Measurements from ENCODE around the gene NEK4.
"Not testable (repeated sequence)": the region's sequence is repeated elsewhere in the genome, so short reads cannot be mapped to it uniquely, and the experiment has no call there.

The NEK4 gene

DNA sequence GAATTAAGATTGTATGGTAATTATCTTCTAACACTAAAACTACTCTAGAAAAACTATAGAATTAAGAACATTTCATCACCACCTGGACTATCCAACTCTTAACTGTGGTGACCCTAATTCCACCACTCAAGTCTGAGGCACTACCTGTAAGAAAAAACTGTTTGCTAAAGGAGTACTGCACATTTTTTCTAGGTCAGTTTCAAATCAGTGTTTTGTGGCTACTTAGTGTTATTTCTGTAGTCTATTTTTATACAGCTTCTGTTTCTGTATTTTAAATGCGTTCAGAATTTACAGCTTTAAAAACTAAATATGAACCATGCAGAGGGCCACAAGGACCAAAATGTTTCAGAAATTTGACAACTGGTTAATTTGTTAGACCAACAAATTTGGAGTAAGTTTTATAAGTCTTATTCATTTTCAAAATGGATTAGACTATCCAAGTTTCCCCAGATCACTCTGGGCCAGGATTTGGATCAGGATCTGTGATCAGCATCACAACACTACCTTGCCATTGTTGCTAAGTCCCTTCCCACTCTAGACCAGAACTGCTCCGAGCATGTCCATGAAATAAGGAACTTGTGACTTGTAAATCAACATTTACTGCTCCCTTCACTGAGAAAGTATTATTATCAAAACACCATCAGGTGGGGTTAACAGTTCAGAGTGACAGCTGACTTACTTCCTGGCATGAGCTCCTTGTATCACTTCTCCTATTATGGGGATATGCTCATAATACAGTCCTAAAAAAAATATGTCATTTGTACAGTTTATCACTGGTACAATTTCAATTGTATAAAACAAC is 73.7 kb downstream of the NEK4 start:
- DNase-seq (ENCODE audit: low spot score), result no peak

DNA sequence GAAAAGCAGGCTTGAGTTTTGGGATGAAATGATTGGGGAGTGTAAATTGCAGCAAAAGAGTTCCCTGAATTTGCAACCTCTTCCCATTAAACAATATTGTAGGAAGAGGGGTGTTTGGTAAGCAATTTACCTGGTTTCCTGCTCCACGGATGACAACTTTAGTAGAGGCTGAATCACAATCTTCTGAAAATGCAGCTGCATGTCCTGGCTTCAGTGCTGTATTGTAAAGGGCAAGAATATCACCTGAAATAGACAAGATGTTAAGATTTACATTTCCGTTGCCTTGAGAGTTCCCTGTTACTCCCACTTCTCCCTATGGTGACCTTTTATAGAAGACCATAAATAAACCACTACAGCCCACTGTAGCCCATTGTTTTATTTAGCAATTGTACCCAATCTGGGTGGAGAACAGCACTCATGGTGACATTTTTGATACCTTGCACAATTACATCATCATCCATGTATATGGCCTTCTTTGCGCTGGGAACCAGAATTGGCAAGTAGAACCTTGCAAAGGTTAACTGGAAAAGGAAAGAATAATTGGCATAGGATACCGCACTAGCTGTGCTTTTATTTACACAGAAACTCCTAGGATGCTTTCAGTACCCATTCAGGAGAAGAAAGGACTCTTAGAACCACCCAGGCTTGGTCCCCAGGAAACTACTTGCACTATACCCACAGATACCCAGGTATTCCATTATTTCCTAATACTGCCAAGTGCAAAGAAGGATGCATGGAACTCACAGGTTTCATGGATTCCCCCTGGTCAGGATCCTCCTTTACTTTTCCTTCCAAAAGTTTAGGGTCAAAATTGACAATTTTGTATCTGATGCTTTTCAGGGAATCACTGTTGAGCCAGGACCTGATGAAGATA is 74.7 kb downstream of the NEK4 start:
- no peak for DNase-seq (ENCODE audit: low spot score)

DNA sequence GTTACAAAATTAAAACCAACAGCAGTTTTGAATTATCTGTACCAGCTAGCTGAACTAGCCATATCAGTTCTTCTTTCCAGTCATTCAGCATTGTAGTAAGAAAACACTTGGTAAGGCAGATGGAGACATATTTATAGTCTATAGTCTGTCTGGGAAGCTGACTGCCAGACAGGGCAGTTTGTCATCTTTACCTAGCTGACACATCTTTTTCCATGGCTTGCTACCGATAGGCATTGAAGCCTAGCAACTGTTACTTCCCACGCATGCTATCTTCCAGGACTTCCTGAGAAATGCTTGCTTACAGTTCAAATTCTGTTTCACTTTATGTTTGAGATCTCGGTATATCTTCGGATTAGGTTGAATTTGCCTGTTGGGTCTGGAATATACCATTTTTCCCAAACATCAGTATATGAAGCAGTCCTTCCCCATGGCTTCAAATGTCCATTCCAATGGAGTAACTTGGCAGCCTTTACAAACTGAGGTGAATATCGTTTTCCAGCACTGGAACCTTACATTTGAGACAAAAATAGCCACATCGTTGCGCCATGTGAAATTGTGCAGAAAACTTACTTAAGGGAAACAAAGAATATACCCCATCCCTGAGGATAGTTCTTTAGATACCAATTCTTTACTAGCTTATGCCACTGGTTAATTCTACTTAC is 76.1 kb downstream of the NEK4 start:
- no peak for DNase-seq (ENCODE audit: low spot score)

DNA sequence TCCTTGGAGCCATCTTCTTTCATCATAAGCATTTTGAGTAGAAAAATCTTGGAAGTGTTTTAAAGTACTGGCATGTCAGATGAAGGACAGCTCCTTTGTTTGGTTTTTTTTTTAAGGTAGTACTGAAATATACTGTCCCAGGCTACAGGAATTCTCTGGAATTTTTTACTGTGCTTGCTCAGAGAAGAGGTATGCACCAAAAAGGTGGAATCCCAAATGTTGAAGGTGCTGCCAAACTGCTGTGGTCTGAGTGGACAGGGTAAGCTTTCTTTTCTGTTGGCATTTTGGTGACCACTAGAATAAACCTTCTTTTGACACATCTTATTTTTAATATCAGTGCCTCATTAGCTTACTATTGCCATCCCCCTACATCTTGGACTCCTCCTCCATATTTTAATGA is 77.7 kb downstream of the NEK4 start:
- DNase-seq (ENCODE audit: low spot score), result no peak

DNA sequence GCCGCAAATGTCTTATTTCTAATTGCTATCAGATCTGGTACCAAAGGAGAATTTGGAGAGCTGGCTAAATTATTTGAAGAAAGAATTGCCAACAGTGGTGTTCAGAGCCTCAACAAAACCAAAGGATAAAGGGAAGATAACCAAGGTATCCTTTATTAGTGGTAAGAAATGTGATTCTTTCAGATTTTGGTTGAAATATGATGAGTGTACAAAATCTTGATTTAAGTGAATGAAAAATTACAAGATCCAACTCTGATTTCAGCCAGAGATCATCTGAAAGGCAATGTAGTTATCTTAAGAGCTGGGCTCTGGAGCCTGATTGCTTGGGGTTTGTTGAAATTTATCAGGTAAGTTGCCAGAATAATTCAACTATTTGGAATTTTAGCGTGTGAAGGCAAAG is 80.2 kb downstream of the NEK4 start:
- no peak for DNase-seq (ENCODE audit: low spot score)

DNA sequence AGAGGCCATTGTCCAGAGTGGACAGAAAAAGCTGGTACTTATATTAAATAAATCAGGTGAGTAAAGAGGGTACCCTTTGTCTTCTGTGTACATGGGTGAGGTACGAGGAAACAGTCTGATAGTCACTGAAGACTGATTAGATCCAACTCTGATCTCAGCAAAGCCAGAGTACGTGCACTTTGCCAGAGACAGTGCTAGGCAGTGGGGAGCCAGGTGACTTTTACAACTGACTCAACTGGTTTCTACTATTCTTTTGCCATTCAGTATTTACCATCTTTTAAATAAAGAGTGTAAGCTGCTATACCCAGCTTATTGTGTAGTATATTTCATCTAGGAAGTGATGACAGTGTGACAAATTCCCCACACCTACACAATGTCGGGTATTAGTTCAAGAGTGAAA is 81.6 kb downstream of the NEK4 start:
- no peak for DNase-seq (ENCODE audit: low spot score)

DNA sequence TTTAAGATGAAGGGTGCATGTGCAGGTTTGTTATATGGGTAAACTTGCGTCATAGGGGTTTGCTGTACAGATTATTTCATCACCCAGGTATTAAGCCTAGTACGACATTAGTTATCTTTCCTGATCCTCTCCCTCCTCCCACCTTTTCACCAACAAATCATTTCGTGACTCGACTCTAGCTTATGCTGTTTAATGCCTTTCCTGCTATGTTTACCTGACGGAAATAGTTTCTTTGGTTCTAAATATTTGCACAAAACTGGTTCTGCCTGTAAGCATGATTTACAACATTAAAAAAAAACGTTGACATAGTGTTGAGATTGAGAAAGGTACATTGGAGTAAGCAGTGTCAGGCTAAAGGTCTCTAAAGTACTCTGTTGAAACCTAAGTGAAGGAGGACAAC is 82.5 kb downstream of the NEK4 start:
- DNase-seq (ENCODE audit: low spot score), result no peak

DNA sequence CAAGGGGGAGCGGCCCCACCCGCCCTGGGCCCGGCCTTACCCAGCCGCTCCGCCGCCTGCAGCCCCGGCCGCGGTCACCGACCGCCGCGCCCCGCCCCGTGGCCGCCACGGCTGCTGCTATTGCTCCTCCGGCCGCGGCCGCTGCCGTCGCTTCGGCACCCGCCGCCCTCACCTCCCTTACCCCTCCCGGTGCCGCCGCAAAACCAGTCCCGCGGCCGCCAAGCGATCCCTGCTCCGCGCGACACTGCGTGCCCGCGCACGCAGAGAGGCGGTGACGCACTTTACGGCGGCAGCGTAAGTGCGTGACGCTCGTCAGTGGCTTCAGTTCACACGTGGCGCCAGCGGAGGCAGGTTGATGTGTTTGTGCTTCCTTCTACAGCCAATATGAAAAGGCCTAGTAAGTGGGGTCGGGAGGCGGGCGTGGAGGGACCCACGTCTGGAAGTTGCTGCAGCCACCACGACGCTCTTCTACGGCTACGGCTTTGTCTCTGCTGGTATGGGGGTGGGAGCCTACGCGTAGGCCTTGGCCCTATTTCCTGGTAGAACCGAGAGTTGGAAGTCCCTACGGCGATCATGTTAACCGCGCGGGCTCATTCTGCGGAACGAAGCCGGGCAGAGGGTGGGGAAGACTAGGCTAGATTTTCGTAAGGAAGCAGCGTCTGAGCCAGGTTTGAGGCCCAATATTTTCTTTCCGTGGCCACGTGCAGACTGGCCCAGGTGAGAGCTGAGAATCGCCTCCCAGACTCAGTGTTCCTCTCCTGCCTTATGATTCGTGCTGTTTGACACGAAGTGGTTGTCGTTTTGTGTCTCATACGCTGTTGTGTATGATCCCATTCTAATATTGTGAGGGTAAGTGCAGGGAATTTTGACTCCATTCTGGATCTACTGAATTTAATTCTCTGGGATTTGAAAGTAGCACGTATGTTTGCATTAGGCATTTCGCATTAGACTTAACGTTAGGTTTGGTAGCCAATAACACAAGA is 84.7 kb downstream of the NEK4 start, which contains the start of the genes GNL3 and PBRM1:
GNL3 (plus strand) TSS at position 324 of the 983 bp plus-strand sequence; CDS start at position 385, 61 bp downstream.
PBRM1 (minus strand) TSS at position 205 of the 983 bp plus-strand sequence.
- peak; percentile 95 for DNase-seq (ENCODE audit: low spot score)

DNA sequence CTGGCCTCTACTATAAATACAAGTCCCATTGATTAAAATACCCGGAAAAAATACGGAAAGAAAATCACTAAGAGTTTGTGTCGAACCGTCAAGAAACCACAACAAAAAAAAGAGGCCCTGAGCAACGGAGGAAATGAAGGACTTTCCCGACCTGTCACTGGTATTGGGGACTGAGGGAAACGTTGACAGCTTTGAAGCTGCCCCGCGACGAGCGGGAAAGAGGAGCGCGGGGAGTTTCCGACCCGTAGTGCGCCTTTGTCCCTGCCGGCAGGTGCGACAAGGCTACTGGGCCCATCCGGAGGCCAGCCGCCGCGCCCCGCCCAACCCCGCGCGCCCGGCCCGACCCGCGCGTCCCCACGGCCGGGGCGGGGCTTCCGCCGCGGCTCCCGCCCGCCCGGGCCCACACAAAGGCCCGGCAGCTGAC is 85.4 kb downstream of the NEK4 start:
- peak; percentile 84 for DNase-seq (ENCODE audit: low spot score)

DNA sequence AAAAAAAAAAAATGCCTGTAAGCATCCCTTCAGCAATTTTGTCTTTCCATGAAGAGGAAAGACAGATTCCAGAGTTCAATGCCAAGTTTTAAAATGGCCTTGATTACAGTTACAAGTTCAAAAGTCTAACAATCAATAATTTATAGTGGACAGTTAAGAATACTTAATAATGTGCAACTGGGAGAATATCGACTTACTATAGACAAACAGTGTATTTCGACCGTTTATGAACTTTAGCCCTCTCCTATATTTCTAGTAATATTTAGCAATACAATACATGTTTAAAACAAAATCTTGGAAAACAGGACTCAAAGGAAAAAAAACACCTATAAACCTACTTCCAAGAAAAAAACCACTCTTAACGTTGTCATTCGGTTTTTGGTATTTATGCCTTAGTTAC is 86.6 kb downstream of the NEK4 start:
- no peak for DNase-seq (ENCODE audit: low spot score)

DNA sequence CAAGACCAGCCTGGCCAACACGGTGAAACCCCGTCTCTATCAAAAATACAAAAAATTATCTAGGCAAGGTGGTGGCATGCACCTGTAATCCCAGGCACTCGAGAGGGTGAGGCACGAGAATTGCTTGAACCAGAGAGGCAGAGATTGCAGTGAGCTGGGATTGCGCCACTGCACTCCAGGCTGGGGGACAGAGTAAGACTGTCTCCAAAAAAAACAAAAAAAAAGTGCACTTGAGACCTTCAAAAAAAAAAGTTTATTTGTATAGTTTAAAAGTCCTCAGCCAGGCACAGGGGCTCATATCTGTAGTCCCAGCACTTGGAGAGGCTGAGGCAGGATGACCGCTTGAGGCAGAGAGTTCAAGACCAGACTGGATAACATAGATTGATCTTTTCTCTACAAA is 87.1 kb downstream of the NEK4 start:
- no peak for DNase-seq (ENCODE audit: low spot score)

DNA sequence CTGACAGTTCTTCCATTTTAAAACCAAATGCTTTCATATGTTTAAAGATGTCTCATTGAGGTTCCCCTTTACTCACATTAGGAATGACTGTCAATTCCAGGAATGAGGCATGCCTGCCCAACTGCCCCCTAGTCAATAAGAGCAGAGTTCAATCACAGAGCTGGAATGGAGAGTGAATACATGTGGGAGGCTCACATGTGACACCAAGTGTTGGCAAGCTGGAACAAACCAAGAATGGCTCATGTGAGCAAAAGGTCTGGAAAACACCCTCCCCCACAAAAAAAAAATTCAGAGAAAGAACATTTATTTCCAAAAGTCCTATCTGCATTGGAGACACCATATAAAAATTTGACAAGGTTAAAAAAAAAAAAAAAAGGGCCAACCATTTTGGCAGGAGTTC is 88.7 kb downstream of the NEK4 start:
- DNase-seq (ENCODE audit: low spot score), result no peak

DNA sequence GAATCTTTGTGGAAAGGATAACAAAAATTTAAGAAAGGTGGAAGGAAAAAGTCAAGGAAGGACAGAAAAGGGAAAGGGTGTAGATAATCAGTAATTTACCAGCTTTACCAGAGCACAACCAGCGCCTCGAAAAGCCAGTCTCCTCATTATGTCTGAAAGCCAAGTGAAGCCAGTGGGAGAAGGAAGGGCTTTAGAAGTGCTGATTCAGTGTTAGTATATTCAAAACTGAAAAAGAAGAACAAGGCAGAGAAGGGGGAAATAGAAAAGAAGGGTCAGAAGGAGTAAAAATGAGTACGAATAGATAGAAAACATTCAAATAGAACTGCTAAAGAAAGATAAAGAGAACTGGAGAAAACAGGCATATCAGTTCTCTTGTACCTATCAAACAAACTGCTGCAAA is 89.1 kb downstream of the NEK4 start:
- no peak for DNase-seq (ENCODE audit: low spot score)

DNA sequence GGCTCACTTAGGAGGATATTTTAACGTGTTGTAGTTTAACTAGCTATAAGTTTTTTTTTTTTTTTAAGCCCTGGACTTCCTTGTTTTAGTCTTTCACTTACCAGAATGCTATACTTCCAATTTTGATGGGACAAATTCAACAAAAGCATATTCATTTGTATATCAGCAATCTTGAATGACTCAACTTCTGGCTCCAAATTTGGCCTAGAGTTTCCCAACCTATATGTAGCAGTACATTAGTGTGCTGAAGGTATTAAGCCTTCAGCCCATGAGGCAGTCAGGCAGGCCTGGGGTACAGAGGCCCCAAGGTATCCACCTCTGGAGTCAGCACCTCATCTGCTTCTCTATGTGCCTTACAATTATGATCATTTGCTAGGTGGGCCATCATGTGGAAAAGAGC is 90.9 kb downstream of the NEK4 start:
- DNase-seq (ENCODE audit: low spot score), result no peak

DNA sequence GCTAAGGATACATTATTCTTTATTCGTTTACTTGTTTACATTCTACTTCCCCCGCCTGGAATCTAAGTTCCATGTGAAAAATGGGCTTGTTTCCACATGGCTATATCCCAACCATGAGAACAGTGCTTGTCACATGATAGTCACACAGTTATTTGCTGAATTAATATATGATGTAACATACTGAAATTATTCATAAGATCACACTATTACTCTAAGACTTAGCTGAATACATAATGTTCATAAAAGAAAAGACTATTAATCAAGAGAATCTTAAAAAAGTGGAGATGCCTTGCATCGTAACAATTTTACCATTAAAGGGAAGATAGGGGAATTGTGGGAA is 91.6 kb downstream of the NEK4 start:
- DNase-seq (ENCODE audit: low spot score), result no peak

DNA sequence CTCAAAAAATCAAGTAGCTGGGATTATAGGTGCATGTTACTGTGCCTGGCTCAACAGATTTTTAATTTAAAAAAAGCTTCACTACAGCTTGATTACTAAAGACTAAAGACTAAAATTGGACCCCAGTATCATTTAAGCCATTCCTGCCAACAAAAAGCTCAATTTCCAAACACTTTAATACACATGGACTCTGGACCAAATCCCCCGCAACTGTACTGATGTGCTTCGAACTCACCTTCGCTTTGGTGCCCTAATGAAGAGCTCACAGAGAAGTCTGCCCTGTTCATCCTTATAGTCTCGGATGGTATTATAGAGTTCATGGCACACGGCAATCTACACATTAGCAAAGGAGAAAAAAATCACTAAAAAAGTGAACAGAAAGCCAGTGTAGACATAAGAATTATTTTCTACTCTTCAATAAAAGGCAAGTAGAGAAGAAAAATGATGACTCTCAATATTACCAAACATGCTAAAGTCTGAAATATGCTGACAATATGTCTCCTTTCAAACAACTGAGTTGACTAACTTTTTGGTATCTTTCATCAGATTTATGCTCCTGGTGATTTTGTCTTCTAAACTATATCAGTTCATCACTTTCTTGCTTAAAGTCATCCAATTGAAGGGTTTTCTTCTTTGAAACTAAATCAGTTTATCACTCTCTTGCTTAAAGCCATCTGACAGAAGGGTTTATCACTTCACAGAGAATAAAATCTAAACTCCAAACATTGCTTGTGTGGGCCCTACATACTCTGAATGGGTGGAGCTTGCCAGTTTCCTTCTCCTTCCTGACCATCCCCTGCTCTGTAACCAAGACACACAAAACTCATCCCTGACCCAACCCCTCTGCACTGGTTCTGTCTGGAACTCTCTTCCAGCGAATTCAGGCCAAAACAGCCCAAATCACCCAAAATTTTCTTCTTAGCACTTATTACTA is 92.2 kb downstream of the NEK4 start:
- no peak for DNase-seq (ENCODE audit: low spot score)

DNA sequence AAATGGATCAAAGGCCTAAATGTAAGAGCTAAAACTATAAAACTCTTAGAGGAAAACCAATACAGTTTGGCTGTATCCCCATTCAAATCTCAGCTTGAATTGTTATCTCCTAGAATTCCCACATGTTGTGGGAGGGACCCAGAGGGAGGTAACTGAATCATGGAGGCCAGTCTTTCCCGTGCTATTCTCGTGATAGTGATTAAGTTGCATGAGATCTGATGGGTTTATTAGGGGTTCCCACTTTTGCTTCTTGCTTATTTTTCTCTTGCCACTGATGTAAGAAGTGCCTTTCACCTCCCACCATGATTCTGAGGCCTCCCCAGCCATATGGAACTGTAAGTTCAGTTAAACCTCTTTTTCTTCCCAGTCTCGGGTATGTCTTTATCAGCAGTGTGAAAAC is 94.5 kb downstream of the NEK4 start:
- DNase-seq (ENCODE audit: low spot score), result not testable (repeated sequence)

DNA sequence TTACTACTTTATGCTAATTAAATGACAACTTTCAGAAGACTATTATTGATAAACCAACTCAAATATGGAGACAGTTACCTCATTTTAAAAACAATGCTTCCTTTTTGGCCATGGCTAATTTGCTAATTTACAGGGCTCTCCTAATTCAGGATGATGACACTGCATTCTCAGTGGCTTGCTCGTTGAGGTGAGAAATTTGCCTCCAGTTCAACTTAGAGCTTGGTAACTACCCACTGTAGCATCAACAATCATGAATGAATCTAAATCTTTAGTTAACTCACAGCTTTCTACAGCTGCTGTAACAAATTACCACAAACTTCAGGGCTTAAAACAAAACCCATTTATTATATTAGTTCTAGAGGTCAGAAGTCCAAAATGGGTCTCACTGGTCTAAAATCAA is 99.1 kb downstream of the NEK4 start:
- DNase-seq (ENCODE audit: low spot score), result no peak

DNA sequence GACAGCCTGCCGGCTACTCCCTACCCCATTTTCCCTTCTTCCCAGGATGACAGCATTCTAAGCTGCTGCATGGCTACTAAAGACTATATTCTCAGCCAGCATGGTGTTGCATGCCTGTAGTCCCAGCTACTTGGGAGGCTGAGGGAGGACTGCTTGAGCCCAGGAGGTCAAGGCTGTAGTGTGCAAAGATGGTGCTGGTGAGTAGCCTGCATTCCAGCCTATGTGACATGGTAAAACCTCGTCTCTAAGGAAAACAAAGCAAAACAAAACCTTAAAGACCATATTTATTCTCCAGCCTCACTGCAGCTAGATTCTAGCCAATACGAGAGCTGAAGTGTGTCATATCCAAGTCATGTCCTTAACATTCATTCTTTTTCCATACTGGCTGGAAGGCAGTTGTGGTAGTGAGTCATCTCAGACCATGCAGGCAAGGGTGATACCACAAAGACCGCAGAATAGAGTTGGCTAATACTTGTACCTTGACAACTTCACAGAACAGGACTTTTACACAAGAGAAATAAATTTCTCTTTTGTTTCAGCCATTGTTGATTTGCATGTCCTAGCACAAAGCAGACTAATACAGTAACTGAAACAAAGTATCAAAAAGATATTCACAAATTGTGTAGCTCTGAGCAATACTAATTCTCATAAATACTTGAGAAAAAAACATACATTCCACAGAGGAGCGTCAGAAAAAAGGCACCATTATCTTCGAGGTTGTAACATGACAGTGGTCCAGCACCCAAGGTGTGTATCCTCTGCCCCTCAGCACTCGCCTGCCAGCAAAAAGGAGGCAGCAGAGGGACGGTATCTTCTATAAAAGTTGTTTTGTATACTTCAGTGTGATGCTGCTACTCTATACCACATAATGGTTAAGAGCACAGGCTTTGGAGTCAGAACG is 99.9 kb downstream of the NEK4 start:
- peak; percentile 54 for DNase-seq (ENCODE audit: low spot score)

Measured in LoVo (cell line).